ENCODE measurements around the gene DHRS3.

Gene DHRS3

DNA sequence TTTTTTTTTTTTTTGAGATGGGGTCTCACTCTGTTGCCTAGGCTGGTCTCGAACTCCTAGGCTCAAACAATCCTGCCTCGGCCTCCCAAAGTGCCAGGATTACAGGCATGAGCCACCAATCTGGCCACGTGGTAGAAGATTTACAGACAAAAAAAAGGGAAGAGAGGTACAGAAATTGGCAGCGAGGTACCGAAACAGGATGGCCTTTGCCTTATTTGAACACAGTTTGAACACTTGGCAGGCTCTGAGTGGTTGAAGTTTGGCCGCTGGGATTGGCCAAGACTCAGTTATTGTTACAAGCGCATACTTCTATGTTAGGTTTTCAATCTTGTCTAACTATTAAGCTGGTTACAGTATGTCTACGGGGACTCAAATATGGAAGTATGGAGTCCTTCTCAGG is 19.7 kb upstream of the DHRS3 start:
- DNase-seq: no peak

DNA sequence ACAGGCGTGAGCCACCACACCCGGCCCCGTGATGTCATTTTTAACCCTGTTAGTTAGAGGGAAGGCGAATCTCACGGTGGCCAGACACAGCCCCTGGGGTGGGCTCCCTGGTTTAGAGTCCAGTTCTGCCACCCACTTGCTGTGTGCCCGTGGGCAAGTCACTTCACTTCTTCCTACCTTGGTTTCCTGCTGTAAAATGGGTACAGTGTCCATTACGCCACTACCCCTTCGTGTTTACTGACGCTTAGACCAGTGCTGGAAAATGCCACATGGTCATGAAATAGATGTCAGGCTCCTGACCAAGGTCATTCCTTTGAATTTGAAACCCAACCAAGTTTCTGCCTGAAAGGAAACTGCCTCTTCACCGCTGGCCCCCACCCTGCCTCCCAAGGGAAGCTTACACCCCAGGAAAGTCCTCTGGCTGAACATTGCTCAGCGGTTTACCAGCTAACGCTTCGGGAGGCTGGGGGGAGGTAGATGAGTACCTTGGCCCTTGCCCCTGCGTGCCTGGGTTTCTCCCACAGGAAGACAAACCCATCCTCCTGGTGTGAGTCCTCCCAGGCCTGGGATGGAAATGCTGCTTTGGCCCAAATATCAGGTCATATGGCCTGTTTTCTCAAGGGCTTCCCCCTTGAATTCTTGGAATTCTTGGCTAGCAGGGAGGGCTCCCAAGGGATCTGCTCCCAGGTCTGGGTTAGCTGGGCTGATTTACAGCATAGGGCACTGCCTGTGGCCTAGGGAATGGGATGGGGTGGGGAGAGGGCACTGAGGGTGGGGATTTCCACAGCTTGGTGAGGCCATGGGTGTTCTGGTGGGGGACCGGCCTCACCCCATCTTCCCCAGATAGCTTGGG is 18.3 kb upstream of the DHRS3 start:
- DNase-seq: no peak

- no peak for DNase-seq
Observed at GRCh38 chr1:12634696-12635202, 16.7 kb upstream of the DHRS3 start.

DNA sequence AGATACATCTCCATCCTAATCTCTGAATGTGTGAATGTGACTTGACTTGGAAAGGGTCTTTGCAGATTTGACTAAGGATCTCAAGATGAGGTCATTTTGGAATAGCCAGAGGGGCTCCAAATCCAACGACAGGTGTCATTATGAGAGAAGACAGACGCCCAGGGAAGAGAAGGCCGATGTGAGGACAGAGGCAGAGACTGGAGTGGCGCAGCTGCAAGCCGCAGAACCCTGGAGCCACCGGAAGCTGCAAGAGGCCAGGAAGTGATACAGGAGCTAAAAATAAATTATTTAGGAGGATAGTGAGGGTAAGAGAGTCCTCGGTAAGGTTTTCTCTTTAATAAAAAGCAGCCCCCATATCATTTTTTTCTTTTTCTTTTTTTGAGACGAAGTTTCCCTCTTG is 16.1 kb upstream of the DHRS3 start:
- DNase-seq: no peak

DNA sequence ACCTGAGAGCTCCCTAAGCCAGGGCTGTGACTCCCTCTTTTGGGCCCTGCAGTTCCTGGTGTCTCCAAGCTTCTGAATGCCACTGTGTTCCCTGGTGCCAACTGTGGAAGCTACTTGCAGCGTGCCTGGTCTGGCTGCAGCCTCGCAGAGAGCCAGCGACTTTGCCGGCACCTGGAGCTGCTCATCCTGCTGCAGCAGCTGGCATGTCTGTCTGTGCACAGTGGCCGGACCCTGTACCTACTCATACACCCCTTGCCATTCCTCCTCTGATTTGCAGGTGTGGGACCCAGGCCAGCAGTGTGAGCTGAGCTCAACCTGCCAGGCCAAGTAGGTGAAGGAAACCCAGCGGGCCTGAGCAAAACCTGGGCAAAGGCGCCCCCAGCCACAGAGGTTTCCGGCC is 13.6 kb upstream of the DHRS3 start:
- no peak for DNase-seq

DNA sequence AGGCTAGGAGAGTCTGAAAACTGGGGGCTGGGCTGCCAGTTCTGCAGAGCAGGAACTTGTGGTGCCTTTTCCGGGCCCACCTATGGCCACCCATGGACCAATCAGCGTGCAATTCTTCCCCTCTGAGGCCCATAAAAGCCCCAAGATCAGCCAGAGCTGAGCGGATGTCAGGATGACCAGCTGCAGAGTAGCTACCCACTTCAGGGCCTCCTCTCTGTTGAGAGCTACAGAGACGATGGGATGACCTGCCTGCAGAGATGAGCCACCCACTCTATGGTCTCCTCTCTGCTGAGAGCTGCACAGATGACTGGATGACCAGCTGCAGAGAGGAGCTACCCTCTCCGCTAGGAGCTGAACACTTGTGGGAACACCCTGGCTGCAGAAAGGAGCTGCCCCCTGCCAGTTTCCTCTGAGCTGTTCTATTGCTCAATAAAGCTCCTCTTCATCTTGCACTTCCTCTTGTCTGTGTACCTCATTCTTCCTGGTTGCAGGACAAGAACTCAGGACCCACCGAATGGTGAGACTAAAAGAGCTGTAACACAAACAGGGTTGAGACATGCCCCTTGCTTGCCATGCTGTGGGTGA is 13.0 kb upstream of the DHRS3 start:
- no peak for DNase-seq

DNA sequence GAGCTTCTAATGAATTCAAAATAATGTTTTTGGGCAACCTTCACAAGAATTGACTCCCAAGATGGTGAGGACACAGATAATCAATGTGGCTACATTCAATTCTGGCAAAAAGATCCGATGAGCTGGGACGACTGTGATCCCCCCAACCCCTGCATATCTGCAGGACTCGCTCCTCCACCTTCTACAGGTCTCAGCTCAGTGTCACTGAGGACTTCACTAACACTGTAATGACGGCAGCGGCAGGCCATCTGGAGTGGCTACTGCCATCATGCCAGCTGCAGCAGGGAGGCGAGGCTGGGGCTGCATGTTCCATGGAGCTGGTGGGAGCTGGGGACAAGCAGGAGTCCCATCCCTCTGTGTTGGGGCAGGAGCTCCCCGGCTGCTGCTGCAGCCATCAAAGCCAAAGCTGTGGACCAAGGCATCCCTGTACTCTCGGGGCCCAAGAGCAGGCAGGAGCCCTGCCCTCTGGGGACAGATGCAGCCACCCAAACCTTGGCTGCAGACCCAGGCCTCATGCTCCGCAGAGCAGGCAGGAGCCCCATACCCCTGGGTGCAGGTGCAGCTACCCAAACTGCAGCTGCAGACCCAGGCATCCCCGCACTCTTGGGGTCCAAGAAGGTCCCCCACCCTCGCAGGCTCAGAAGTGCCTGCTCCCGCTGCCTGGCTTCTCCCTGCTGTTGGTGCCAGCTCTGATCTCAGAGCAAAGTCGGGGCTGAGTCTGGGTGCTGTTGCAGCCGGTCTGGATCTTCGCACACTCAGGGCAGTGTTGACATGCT is 12.2 kb upstream of the DHRS3 start:
- no peak for DNase-seq

- no peak for DNase-seq
Observed at GRCh38 chr1:12629511-12629956, 11.5 kb upstream of the DHRS3 start.

DNA sequence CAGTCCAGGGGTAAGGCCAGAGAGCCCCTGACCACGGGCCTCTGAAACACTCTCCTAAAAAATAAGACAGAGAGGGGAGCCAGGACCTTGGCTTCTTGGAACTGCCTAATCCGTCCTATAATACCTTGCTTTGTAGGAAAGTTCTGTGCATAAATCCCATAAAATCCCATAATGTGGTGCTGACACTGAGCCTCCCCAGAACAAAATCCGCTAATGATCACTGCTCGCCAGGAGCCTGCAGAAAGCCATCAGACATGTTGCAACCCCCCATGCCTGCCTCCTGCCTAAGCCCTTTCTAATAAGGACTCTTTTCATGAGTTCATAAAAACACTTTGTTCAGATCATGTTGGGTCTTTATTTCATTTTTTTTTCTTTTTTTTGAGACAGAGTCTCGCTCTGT is 9.3 kb upstream of the DHRS3 start:
- DNase-seq: no peak

GRCh38 chr1:12626888-12627287 is 8.9 kb upstream of the DHRS3 start:
- DNase-seq: no peak

DNA sequence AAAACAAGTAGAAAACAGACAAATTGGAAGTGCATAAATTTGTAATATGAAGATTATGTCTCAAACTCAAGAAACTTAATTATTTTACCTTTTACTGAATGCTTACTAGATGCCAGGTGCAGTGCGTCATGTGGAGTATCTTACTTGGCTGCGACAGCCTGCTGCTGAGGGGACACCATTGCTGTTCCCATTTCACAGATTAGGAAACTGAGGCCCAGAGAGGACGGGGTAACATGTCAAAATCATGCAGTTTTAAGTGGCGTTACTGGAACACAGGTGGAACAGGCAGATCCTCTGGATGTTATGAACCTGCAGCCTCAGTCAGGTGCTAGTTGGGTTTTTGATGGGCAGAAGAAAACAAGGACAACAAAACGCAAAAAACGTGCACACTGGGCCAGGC is 7.3 kb upstream of the DHRS3 start:
- DNase-seq: no peak

DNA sequence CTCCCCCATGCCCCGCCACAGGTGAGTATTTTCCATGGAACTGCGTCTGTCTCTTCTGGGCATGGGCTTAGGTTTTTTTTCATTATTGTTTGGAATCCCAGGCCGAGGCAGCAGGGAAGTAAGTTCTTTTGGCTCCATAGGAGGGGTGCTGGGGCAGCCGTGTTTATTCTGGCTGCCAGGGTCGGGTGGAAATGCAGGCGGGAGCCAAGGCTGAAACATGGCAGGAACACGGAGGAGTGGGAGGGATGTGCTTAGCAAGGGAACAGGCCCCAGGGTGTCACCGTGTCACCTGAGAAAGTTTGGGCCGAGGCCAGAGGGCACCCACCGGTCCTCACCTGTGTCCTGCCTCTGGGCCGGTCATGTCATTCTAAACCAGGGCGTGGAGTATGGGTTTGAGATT is 4.5 kb upstream of the DHRS3 start:
- no peak for DNase-seq

DNA sequence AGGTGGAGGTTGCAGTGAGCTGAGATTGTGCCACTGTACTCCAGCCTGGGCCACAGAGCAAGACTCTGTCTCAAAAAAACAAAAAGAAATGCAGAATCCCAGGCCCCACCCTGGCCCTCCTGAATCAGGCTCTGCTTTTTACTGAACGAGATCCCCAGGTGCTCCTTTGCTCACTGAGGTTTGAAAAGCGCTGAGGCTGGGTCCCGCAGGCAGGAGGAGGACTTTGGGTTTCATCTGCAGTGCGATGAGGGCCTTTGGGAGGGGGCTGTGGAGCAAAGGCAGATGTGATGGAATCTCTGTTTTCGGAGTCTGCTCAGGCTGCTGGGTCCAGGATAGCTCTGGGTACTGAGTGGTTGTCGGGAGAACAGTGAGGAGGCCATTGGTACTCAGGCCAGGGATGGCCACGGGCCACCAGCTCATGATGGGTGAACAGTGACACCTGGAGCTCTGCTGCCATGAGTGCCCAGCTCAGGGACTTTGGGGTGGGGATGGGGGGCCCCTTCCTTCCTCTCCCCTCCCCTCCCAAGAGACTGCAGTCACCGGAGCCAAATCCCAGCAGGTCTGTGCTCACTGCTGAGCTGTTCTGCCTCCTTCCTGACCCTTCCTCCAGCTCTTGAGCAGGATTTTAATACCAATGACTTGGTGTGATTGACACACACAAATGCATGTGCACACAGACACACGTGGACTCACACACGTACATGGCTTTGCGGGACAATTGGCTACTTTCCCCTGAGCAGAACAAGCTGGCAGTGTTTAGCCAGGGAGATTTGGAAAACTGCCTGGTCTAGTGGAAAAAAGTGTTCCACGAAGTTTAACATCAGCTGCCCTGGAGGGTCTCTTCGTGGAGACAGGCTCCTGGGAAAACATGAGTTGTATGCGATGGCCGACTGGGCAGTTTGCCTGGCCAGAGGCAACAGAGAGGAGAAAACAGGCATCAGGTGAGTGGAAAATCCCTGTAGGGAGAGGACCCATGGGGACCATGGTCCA is 3.6 kb upstream of the DHRS3 start:
- DNase-seq: no peak

GRCh38 chr1:12620931-12621330 is 2.9 kb upstream of the DHRS3 start:
- no peak for DNase-seq

GRCh38 chr1:12620488-12620865 is 2.5 kb upstream of the DHRS3 start:
- peak; percentile 35 for DNase-seq

- peak; percentile 86 for DNase-seq
Observed at GRCh38 chr1:12619792-12620487, 1.9 kb upstream of the DHRS3 start.

DNA sequence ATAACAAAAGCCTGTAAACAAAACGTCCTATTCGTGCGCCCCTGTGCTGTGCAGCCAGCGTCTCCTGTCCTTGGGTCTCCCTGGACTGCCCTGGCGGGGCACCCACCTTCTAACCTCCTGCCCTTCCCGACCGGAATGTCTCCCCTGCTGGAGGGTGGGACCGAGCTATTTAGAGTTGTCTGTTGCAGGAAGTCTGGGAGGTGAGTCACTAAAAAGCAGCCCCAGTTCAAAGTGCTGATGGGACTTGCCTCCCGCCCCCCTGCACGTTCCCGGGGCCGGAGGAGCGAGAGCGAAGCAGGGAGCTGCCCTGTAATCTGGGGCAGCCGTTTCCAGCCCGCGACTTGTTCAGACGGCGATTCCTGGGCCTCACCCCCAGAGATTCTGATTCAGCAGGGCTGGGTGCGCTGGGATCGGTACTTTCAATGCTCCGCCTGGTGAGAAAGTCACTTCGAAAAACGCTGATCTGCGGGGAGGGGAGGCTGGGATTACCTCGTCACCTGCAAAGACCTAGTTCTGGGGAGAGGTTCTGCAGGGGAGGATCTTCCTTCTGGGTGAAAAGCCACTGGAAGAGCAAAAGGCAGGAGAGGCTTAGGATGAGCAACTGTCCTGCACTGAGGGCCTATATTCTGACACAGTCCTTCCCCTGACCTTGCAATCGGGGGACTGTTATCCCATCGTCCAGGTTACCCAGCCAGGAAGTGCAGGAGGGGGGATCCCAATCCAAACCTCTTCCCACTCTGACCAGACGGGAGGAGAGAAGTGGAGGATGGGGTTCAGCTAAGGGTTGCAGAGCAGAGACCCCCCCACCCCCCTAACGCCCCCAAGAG is 1.2 kb upstream of the DHRS3 start:
- peak; percentile 85 for DNase-seq

DNA sequence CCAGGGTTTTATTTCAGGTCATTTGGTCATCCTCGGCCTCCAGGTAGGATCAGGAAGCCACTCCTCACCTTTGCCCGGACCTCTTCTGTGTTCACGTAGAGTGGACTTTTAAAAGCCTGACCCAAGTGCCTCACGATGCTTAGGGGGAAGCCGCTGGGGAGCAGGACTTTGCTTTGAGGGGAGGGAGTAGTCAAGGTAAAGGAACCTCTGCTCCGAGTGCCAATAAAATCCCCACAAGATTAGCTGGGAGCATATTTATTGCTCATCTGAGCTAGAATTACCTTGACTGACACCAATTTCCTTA is 603 bp upstream of the DHRS3 start:
- no peak for DNase-seq

DNA sequence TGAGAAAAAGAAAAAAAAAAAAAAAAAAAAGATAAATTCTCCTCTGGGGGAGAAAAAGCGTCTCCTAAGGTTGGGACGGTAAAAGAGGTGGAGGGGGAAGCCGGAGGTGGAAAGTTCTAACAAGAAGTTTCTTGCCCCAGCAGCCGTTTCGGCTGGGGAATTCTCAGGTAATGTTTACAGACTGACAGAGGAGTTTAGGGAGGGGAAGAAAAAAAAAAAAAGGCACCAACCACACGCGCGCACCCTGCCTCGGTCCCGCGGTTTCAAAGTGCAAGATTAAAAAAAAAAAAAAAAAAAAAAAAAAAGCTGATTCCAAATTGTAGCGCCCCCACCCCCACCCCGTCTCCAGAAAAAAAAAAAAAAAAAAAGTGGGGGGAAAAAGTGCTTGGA is 504 bp downstream of the DHRS3 start:
- peak; percentile 36 for DNase-seq

- peak; percentile 60 for DNase-seq
Observed at GRCh38 chr1:12616709-12617373, 1.2 kb downstream of the DHRS3 start.

All from activated CD4-positive, alpha-beta T cell treated with anti-CD3 and anti-CD28 coated beads for 48 hours (primary cell).